GM21825 (cell line): ENCODE results near the gene LPCAT1.
"Not testable (repeated sequence)": the region's sequence is repeated elsewhere in the genome, so short reads cannot be mapped to it uniquely, and the experiment has no call there.

ENCODE experiments used
- ATAC-seq: cut with Tn5 transposase; IDR thresholded peaks from one replicate; pipeline ENCODE4 v1.9.1; 2021; ENCODE audit warnings: mild to moderate bottlenecking, moderate library complexity; ENCODE audit not compliant: unreplicated experiment

LPCAT1 gene

DNA sequence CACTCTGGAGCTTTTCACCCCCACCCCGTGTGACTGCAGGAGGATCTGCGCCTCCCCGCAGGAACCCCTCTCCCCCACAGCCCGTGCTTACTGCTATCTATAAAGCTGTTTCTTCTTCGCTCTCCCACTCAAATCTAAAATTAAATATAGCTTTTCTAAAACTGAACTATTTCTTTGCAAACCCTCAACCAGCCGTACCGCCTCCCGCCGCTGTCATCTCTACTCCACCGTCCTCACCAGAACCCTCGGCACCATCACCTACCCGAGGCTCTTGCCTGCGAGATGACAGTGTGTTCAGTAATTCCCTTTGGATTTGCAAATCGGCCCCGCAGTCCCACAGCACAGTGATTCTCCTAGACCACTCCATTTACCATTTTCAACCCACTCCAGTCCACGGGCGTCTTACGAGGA lies 13.6 kb downstream of the LPCAT1 start:
- ATAC-seq = no peak

DNA sequence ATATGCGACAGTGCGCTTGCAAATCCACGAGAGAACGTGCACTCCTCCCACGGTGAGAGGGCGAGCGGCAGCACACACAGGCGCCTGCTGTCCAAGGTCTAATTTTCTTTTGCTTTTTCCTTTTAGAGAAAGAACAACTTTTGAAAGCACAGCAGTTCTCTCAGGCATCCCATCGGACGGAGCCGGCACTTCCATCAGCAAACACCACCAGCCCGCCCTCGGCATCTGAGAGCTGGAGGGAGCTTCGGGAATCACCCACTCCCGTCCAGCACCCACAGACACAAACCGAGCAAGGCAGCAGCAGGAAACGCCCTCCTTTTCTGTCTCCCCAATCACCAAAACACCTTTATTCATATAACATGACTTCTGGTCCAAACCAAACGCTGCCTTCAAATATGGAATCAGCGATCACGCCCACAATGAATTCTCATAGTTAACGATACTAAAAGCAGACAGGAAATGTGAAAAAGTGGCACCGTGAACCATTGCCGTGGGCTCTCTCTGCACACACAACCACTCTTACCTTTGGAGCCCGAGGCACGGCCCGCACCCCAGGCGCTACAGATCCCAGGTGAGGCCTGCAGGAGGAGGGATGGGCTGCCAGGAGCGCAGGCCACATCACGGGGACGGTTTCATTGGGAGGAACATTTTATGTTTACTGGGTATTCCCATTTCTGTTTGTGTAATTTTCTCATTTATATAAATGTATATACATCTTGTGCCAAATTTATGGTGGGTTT lies 14.2 kb downstream of the LPCAT1 start:
- no peak for ATAC-seq

DNA sequence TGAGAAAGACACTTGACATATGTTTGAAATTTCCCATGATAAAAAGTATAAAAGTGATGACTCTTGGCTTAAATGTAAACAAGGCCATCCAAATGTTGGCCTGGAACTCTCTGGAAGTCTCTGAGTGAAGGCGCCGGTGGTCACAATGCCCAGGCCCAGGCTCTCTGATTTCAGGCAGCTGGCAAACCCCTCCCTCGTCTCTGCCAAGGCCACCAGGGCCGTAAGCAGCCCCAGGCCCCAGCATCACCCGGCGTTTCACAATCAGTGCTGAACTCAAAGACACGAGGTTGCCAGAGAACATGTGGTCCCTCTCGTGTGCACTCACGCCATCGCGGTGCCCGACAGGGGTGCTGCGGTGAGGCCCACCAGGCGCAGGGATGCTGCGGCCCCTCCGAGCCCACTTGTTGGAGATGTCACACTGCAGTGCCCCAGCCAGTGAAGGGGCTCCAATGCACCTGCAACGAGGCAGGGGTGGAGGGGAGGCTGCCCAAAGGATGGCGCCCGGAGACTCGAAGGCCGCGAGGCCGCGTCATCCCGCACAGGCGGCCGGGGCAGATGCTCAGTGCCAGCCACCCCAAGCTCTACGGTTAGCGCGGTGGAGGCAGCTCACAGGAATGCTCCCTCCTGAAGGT lies 15.0 kb downstream of the LPCAT1 start:
- no peak for ATAC-seq

DNA sequence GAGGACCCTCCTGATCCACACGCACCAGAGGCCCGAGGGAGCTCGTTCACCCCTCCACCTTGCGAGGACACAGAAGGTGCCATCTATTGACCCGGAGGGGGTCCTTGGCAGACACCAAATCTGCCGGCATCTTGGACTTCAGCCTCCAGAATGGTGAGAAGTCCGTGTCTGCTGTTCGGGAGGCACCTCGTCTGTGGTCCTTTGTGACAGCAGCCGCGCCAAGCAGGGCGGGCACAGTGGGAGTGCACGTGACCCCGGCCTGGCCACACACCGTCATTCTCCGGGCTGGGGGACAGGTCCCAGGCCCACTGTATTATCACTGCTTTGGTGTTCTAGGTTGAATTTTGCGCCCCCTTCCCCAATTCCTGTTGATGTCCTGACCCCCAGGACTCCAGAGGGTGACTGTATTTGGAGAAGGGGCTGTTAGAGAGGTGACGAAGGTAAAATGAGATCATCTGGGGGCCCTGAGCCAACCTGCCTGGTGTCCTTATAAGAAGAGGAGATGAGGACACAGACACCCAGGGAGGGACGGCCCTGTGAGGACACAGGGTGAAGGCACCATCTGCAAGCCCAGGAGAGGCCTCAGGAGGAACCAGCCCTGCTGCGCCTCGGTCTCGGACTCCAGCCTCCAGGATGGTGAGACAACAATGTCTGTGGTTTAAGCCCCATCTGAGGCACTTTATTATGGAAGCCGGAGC lies 15.7 kb downstream of the LPCAT1 start:
- no peak for ATAC-seq

DNA sequence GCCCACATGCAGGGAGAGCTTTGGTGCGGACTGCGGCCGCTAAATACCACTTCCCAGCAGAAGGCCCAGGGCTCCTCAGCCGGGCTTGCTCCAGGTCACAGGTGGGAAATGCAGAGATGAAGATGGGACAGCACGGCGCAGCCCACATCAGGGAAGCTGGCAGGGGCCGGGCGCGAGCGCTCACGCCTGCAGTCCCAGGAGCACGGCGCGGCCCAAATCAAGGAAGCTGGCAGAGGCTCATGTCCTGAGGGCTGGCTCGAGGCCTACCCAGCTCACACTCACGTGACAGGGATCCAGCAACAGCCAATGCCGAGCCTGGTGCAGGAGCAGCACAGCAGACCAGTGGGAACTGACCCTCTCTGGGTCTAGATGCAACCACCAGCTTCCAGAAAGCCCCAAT lies 16.3 kb downstream of the LPCAT1 start:
- ATAC-seq = no peak

DNA sequence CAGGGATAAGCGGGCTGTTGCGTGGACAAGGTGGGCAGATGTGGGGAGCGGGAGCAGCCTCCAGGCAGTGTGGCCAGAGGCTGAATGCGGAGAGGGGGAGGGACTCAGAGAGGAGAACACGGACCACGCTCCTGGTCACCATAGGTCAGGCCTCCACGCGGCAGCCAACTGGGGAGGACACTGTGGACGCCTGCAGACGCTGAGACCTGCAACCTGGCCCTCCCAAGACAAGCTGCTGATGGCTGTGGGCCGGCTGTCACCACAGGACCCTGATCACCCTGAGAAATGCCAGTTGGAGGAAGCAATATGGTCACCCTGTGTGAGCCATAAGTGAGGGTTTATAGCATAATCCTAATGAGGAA lies 16.8 kb downstream of the LPCAT1 start:
- no peak for ATAC-seq

DNA sequence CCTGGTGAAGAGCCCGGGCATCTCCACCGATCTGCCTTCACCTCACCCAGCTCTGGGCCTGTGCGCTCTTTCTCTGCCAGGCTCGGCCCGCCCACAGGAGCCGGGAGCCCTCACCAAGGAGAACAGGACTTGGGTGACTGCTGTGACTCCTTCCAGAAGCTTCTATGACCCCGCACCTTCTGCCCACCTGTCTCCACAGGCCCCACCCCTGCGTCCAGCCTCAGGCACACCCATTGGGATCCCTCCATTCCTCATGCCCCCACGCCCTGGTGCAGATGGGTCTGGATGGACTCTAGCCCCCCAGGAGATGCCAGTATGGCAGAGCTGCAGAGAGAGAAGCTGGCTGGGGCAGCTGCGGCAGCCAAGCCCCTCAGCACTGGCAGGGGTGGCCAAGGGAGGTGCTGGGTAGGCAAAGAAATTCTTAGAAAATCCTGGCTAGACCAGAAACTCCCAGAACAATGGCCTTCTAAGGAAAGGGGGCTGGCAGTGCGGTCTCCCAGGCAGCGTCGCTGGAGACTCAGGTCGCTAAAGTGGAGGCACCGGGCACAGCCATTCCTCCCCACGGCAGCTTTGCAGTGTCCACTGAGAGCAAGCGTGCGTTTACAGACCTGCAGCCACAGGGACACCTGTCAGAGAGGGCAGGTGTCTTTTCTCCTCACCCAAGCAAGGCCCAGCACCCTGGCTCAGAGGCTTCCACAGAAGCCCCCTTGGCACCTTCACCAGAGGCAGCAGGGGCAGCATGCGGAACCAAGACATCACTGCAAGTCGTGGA lies 17.3 kb downstream of the LPCAT1 start:
- ATAC-seq = no peak

DNA sequence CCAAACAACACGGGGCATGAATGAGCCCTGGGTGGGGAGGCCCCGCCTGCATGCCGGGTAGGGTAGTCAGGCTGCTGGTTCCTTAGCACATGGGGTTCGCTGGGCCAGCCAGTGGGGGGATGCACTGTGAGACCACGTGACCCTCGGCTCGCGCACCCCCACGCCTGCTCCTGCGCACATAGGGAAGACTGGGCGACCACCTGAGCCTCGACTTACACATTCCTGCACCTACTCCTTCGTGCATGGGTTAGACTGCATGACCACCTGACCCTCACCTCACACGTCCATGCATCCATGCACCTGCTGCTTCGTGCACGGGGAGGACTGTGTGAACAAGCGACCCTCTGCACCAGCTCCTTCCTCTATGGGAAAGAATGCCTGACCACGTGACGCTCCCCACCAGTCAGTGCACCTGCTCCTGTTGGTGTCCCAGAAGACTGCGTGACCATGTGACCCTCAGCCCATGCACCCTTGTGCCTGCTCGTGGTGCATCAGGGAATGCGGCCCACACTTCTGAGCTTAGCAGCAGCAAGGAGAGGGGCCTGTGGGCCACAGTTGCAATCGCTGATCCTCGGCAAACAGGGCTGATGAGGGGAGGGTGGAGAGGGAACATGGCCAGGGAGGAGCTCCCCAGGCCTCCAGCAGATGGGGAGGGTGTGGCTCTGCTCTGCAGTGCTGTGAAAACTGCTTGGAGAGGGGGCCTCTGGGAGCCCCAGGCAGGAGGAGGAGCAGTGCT lies 18.1 kb downstream of the LPCAT1 start:
- ATAC-seq = no peak

DNA sequence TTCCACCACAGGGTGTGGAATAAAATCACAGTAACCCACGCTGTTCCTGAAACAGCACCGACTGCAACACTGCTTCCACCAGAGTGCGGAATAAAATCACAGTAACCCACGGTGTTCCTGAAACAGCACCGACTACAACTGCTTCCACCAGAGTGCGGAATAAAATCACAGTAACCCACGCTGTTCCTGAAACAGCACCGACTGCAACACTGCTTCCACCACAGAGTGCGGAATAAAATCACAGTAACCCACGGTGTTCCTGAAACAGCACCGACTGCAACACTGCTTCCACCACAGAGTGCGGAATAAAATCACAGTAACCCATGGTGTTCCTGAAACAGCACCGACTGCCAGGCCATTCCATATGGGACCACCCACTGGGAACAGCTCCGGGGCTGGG lies 18.7 kb downstream of the LPCAT1 start:
- ATAC-seq = not testable (repeated sequence)

DNA sequence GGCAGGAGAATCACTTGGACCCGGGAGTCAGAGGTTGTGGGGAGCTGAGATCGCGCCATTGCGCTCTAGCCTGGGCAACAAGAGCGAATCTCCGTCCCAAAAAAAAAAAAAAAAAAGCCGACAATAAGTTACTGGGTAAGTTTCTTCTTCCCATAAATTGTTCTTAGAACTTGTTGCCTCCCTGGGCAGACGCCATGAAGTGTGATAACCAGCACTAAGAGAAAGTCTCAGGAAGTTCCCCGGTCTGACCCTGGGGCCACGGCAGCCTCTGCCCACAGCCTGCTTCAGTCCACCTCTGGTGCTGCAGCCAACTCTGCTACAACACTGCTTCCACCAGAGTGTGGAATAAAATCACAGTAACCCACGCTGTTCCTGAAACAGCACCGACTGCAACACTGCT lies 19.1 kb downstream of the LPCAT1 start:
- no peak for ATAC-seq

DNA sequence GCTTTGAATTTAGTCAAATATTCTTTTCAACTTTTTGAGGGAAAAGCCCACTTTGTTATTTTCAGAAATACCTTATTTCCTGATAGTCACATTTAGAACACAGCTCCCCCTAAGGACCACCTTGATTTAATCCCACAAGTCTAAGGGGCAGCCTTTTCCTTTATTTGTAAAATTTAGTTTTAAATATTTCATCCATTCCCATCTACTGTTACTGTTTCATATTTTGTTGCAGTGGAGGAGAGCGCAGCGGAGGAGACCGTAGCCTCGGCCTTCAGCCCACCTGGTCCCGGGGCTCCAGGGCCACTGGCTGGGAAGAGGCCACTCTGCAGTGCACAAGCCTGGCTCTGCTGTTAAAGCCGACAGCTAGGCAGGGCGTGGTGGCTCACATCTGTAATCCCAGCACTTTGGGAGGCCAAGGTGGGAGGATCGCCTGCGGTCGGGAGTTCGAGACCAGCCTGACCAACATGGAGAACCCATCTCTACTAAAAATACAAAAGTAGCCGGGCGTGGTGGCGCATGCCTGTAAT lies 19.6 kb downstream of the LPCAT1 start:
- ATAC-seq = no peak

DNA sequence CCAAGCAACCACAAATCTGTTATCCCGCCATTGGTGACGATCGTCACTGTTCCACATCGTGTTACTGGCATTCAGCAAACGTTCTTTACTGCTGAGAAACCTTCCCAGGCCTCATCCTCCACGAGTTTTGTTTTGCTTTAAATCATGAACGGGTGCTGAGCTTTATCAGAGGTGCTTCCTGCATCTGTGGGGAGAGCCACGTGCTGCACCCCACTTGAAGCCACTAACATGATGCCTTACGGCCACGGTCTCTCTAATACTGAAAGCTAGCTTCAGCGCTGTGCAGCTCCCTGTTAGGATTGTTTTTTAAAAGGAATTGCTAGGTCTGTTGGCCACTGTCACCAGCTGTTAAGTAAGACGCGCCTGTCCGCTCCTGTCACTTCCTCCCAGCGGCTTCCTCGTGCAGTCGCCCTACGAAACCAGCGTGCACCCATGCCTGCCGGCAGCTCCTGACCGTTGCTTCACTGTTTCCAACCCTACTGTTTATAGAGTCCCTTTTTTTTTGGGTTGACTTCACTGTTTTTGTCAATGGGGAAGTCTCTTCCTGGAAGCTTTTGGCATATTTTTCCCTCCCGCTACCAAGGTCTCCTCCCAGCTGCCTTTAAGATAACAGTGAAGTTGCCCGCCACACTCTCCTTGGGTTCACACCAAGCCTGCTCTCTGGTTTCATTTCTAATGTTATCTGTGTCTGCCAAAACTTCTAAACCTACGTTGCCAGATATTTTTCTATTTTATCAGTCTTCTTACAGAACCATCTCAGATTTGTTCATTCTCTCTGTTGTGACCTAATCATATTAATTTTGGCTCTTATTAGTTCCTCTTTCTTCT lies 20.3 kb downstream of the LPCAT1 start:
- ATAC-seq = no peak

DNA sequence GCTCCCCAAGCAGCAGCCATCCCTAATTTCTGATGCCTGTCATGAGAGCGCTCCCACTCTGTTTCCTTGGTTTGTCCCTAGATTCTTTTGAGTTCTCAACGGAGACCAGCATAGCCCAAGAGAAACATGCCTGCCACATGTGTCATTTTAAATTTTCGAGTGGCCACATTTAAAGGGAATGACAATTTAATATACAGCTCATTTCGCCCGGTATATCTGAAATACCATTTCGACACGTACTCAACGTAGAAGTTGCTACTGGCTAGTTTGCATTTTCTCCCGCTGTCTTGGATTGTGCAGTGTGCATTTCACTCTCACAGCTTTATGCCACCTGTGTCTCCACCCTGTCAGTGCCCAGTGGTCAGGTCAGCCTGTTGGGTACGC lies 21.0 kb downstream of the LPCAT1 start:
- no peak for ATAC-seq

DNA sequence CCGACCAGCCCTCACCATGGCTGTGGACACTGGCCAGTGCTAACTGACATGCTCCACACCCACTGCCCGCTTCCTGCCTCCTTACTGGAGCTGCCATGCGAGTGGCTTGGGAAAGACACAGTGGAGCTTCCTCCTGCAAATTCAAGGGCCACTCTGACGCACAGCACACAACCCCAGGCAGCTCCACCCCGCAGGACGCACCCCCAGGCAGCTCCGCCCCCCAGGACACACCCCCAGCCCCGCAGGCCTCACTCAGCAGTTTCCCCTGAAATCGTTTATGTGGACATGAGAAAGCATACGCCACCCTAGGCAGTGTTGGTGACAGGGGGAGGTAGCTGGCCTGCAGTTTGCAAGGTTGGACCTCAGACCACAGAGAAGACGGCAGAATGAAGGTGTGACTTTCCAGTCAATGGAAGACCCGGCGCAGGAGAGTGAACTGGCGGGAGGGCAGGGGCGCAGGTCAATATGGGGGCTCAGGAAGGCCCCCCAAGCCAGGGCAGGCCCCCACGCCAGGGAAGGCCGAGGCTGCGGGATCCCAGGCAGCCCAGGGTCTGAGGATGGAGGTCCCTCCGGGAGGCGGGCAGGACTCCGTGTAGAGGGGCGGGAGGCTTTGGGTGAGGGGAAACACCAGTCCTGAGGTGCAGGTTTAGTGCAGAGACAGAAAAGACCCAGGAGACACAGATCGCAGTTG lies 21.6 kb downstream of the LPCAT1 start:
- ATAC-seq = no peak

DNA sequence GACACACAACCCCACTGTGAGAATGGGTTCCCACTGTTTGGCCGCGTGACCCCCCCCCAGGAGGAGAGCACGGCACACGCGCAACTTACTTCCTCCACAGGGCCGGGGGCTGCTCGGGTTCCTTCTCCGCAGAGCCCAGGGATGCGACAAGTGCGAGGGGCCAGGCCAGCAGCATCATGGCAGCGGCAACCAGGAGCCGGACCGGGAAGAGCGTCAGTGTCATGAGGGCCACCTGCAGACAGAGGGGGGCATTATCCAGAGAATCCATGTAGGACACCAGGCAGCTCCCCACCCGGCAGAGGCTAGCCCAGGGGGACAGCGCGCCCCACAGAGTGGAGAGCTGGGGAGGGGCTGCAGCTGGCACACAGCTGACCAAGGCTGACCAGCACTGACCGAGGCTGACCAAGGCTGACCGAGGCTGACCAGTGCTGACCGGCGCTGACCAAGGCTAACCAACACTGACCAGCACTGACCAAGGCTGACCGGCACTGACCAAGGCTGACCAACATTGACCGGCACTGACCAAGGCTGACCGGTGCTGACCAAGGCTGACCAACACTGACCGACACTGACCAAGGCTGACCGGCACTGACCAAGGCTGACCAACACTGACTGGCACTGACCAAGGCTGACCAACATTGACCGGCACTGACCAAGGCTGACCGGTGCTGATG lies 22.3 kb downstream of the LPCAT1 start:
- ATAC-seq = no peak

DNA sequence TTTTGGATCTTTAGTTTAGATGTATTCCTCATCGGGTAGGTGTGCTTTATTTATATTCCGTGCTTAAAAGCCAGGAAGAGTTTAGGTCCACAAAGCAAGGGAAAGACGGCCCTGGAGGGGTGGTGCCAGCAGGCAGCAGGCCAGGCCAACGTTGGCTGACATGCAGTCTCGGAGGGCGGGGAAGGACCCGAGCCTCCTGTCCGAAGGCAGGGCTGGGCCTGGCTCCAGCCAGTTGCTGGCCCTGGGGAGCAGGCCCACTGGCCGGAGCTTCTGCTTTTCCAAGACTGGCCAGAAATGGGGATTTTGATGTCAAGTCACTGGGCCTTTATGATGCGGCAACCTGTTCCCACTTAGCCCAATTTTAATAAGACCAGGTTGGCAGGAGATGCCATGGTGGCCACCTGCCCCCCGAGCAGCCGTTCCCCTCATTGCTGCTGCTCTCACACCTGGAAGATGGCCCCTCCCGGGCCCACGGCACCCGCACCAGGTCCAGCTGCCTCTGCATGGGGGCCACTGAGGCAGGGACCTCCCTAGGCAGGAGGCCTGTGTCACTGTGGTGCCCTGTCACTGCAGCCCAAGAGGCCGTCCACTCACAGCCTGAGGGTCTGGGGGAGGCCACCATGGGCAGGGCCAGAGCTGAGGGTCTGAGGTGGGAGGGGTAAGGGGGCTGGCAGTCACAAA lies 23.2 kb downstream of the LPCAT1 start:
- ATAC-seq = no peak

DNA sequence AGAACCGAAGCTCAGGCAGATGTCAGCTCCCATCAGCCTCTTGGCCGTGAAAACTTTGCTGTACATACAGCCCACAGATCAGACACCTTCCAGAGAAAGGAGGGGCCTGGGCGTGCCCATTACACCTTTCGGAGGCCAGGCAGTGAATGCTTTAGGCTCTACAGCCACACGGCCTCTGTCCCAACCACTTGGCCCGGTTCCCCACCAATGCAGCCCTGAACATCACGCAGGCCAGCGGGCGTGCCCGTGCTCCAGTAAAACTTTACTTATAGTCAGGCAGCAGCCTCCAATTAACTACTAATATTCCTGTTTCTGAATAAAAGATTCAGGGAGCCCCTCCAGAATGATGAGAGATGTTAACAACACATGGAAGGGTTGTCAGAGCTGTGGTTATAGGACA lies 23.9 kb downstream of the LPCAT1 start:
- no peak for ATAC-seq
